ENCODE data around the gene FZD1. TPM values are rescaled to one million over a fixed set of nuclear protein-coding genes. Genes with fewer than 3 reads are reported as not detected.

Gene FZD1
- total RNA-seq, 1 donor from 2014 or later: 20.1 TPM

DNA sequence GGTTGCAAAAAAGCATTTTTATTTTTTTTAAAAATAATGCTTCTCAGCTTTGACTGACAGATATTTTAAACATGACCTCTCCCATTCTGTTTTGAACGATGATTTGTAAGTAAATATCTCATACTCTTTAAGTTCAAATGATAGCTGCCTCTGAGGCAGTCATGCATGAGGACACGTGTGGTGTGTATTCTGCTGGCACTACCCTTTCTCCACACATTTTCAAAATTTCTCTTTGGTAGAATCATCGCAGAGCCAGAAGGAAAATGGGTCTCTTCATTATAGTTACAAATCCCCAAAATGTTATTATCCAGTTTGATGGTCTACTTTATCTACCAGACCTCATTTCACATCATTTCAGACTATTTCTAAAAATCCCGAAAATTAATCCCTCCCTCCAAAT is 55.1 kb downstream of the FZD1 start:
- H3K27me3 ChIP-seq (ENCODE audit: low read depth): no peaks in the 10 kb centered on the region
- no peak for ATAC-seq
- H3K36me3 ChIP-seq: no peaks in the 10 kb centered on the region
- no peaks in the 10 kb centered on the region for H3K9me3 ChIP-seq
- TF ChIP-seq, protein P1, sequence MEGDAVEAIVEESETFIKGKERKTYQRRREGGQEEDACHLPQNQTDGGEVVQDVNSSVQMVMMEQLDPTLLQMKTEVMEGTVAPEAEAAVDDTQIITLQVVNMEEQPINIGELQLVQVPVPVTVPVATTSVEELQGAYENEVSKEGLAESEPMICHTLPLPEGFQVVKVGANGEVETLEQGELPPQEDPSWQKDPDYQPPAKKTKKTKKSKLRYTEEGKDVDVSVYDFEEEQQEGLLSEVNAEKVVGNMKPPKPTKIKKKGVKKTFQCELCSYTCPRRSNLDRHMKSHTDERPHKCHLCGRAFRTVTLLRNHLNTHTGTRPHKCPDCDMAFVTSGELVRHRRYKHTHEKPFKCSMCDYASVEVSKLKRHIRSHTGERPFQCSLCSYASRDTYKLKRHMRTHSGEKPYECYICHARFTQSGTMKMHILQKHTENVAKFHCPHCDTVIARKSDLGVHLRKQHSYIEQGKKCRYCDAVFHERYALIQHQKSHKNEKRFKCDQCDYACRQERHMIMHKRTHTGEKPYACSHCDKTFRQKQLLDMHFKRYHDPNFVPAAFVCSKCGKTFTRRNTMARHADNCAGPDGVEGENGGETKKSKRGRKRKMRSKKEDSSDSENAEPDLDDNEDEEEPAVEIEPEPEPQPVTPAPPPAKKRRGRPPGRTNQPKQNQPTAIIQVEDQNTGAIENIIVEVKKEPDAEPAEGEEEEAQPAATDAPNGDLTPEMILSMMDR (IDR thresholded peaks at IDR 0.05): no peak
- no peak overlapping the region for H3K27ac ChIP-seq
- H3K4me1 ChIP-seq: no peaks in the 10 kb centered on the region
- H3K4me3 ChIP-seq: no peak overlapping the region
- intact Hi-C loops (cut with DNase I): no loop called here
- DNase-seq: no peak

DNA sequence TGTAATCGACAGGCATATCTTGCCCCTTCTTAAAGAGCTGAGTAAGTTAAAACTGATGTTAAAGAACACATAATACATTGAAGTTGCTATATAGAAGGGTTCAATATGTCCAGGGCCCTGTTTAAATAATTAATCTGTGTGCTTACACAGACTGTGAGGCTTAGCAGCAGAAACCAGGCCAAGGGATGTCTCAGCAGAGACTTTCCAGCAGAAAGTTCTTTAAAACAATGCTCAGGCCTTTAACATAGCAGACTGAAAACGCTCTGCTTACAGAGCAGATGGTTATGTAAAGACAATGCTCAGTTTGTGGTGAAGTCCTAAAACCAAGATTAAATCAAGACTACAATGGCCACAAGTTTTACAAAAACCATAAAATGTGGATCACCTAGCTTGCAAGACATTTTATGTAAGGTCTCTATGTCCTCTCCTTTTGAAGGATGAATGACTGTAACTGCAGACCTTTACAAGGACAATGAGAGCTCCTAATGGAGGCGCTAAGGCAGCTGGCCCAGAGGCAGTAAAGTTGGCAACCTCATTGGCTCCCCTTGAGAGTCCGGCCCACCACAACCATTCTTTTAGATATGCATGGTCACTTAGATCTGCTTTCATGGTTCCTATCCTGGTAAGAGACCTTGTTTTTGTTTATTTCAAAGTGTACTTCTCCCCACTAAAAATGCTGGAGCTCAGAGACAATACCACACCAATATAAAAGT is 56.3 kb downstream of the FZD1 start:
- TF ChIP-seq, protein P1 (IDR thresholded peaks at IDR 0.05): no peak
- ATAC-seq: no peak
- Histone ChIP-seq H3K4me3 (no peak overlapping the region), H3K4me1 (no peaks in the 10 kb centered on the region), H3K9me3 (no peaks in the 10 kb centered on the region), H3K27ac (no peak overlapping the region), H3K36me3 (no peaks in the 10 kb centered on the region), H3K27me3 (ENCODE audit: low read depth) (no peaks in the 10 kb centered on the region)
- intact Hi-C loops (cut with DNase I): no loop called here
- DNase-seq: no peak

Measured in lower lobe of right lung (tissue), 2 donors.